KBM-7 (cell line): ENCODE data around the gene FXR1.
A peak's percentile ranks its signal among the peaks of the same experiment; 100 is the strongest.
"Not testable (repeated sequence)": the region's sequence is repeated elsewhere in the genome, so short reads cannot be mapped to it uniquely, and the experiment has no call there.

Experiments
- DNase-seq: peaks from one replicate; pipeline ENCODE4 v3.0.0-alpha.2; 2015
- in situ Hi-C: fragments of 300-500 bp; cut with MboI; formaldehyde crosslinking; loops from 2 replicates; pipeline ENCODE4 v1.14.3; 2020; ENCODE audit warnings: low sequenced_read_pairs, low pct_unique_long_range_greater_than_20kb, mixed read lengths

FXR1 gene

GRCh38 chr3:180912304-180913296, at the start of gene FXR1:
Gene FXR1, plus strand, starts transcription at chr3:180912670. Its CDS starts 16 bp downstream, at chr3:180912686.
- peak; percentile 93 for DNase-seq
- in situ Hi-C loops: no loop called here

- no peak for DNase-seq
- in situ Hi-C loops: no loop called here
These were observed 42.3 kb upstream of the FXR1 start for GRCh38 chr3:180870008-180870699.

- no peak for DNase-seq
- in situ Hi-C loops: no loop called here
These were observed 40.6 kb upstream of the FXR1 start for GRCh38 chr3:180871901-180872300.

- DNase-seq, in situ Hi-C loops: not testable (repeated sequence)
These were observed 40.0 kb upstream of the FXR1 start for GRCh38 chr3:180872430-180872829.

- in situ Hi-C loops: no loop called here
- no peak for DNase-seq
These were observed 37.3 kb upstream of the FXR1 start for GRCh38 chr3:180875124-180875698.

- in situ Hi-C loops: no loop called here
- DNase-seq: no peak
These were observed 31.2 kb upstream of the FXR1 start for GRCh38 chr3:180881065-180881801.

- DNase-seq: no peak
- in situ Hi-C loops: no loop called here
These were observed 30.4 kb upstream of the FXR1 start for GRCh38 chr3:180882115-180882514.

- in situ Hi-C loops: no loop called here
- no peak for DNase-seq
These were observed 23.4 kb upstream of the FXR1 start for GRCh38 chr3:180888992-180889560.

- in situ Hi-C loops: no loop called here
- DNase-seq: no peak
These were observed 13.9 kb upstream of the FXR1 start for GRCh38 chr3:180898572-180898971.

- in situ Hi-C loops: no loop called here
- DNase-seq: no peak
These were observed 2.9 kb upstream of the FXR1 start for GRCh38 chr3:180909369-180910127.

GRCh38 chr3:180910823-180911222, 1.6 kb upstream of the FXR1 start:
- no peak for DNase-seq
- in situ Hi-C loops: no loop called here

- in situ Hi-C loops: no loop called here
- DNase-seq: no peak
These were observed 580 bp upstream of the FXR1 start for GRCh38 chr3:180911876-180912303.

- in situ Hi-C loops: no loop called here
- DNase-seq: no peak
These were observed 1.3 kb downstream of the FXR1 start for GRCh38 chr3:180913581-180914404.

GRCh38 chr3:180918542-180918941, 6.1 kb downstream of the FXR1 start:
- no peak for DNase-seq
- in situ Hi-C loops: no loop called here

GRCh38 chr3:180922242-180922641, 9.8 kb downstream of the FXR1 start:
- DNase-seq: no peak
- in situ Hi-C loops: no loop called here

GRCh38 chr3:180923561-180923960, 11.1 kb downstream of the FXR1 start:
- DNase-seq: no peak
- in situ Hi-C loops: no loop called here

- DNase-seq: no peak
- in situ Hi-C loops: no loop called here
These were observed 14.1 kb downstream of the FXR1 start for GRCh38 chr3:180926526-180926925.
